Temporal lobe (tissue), 2 donors: ENCODE measurements around the gene POTEC. TPM values are rescaled to one million over a fixed set of nuclear protein-coding genes. Genes with fewer than 3 reads are reported as not detected.

ENCODE experiments used
- small RNA-seq: library from RNA; depleted of rRNA; stranded (forward); fragments of <200 nt; gene quantifications from one replicate; pipeline ENCODE3, GENCODE V24; 2014; ENCODE audit warnings: low replicate concordance
- total RNA-seq: library from RNA; depleted of rRNA; stranded (reverse); fragments of >200 nt; gene quantifications from one replicate; pipeline ENCODE4 v1.2.3, GENCODE V29; 2014

POTEC gene
- total RNA-seq, 1 donor from 2014 or later = not detected

Small RNAs within 50 kb of the gene (small RNA-seq; reads per million reads assigned to genes)
- gene RNU6-1021P = not detected

Other genes with a start within 250 kb of the POTEC start
- not detected for gene ANKRD30B, start 204.6 kb upstream of the POTEC start, total RNA-seq